GM23248 (cell line): Measurements from ENCODE around the gene ZNF407. TPM values are rescaled to one million over a fixed set of nuclear protein-coding genes. Genes with fewer than 3 reads are reported as not detected.

Source experiments
- DNase-seq: peaks from one replicate; pipeline ENCODE4 v3.0.0-alpha.2; 2015
- H2AFZ ChIP-seq: fragments of 200-600 bp; sonication (generic); 2 replicates; pipeline ENCODE4 v1.6.1; 2016; ENCODE audit warnings: antibody characterized with exemption
- H3F3A ChIP-seq: fragments of 200-600 bp; sonication (generic); 2 replicates; pipeline ENCODE4 v1.6.1; 2016; ENCODE audit warnings: mild to moderate bottlenecking, antibody characterized with exemption, mixed run types; ENCODE audit not compliant: insufficient read depth
- H3K27ac ChIP-seq: fragments of 200-600 bp; sonication (generic); 2 replicates; pipeline ENCODE4 v1.5.1; 2016; ENCODE audit warnings: mild to moderate bottlenecking
- H3K27me3 ChIP-seq: fragments of 200-600 bp; sonication (generic); replicated peaks from 2 replicates; pipeline ENCODE4 v1.6.1; 2016; ENCODE audit warnings: mild to moderate bottlenecking; ENCODE audit not compliant: insufficient read depth
- H3K36me3 ChIP-seq: fragments of 200-600 bp; sonication (generic); 2 replicates; pipeline ENCODE4 v1.6.1; 2016; ENCODE audit warnings: low read depth, mild to moderate bottlenecking
- H3K4me1 ChIP-seq: fragments of 200-600 bp; sonication (generic); 2 replicates; pipeline ENCODE4 v1.6.1; 2016; ENCODE audit warnings: mild to moderate bottlenecking; ENCODE audit not compliant: insufficient read depth
- H3K4me2 ChIP-seq: fragments of 200-600 bp; sonication (generic); one replicate; pipeline ENCODE4 v1.6.1; 2016; ENCODE audit warnings: mild to moderate bottlenecking; ENCODE audit not compliant: unreplicated experiment
- H3K4me3 ChIP-seq: fragments of 200-600 bp; sonication (generic); 2 replicates; pipeline ENCODE4 v1.5.1; 2016; ENCODE audit warnings: mild to moderate bottlenecking
- H3K79me2 ChIP-seq: fragments of 200-600 bp; sonication (generic); 2 replicates; pipeline ENCODE4 v1.6.1; 2016; ENCODE audit warnings: mild to moderate bottlenecking; ENCODE audit not compliant: insufficient read depth
- H3K9ac ChIP-seq: fragments of 200-600 bp; sonication (generic); 2 replicates; pipeline ENCODE4 v1.6.1; 2016; ENCODE audit warnings: mild to moderate bottlenecking
- H3K9me2 ChIP-seq: fragments of 200-600 bp; sonication (generic); 2 replicates; pipeline ENCODE4 v1.6.1; 2016; ENCODE audit warnings: mixed run types, mild to moderate bottlenecking, moderate library complexity; ENCODE audit not compliant: insufficient read depth
- H3K9me3 ChIP-seq: fragments of 200-600 bp; sonication (generic); one replicate; pipeline ENCODE4 v1.6.1; 2017; ENCODE audit warnings: low read depth
- H4K20me1 ChIP-seq: fragments of 200-600 bp; sonication (generic); 2 replicates; pipeline ENCODE4 v1.6.0; 2016; ENCODE audit not compliant: insufficient read depth
- EZH2 ChIP-seq: fragments of 200-600 bp; sonication (generic); IDR thresholded peaks from 2 replicates; pipeline ENCODE4 v1.6.1; 2018; ENCODE audit warnings: antibody characterized with exemption, mild to moderate bottlenecking; ENCODE audit not compliant: insufficient read depth, poor library complexity, severe bottlenecking
- EZH2phosphoT487 ChIP-seq: fragments of 200-600 bp; sonication (generic); IDR thresholded peaks from 2 replicates; pipeline ENCODE4 v1.6.1; 2018; ENCODE audit warnings: antibody characterized with exemption, moderate library complexity, mild to moderate bottlenecking, low read depth; ENCODE audit not compliant: insufficient read depth
- WGBS, 2 experiments: methylation state at CpG; one replicate each; pipeline ENCODE4 v1.1.6; 2015 to 2017; ENCODE audit warnings: low lambda C conversion rate in 2 of 2, low coverage in 1 of 2; ENCODE audit errors: missing lambda C conversion rate in 2 of 2; 5-methylcytosine and 5-hydroxymethylcytosine counted together
- in situ Hi-C: fragments of 300-500 bp; cut with MboI; formaldehyde crosslinking; loops from 2 replicates; pipeline ENCODE4 v1.15.0; 2020
- polyA plus RNA-seq: library from polyadenylated mRNA; unstranded; fragments of >200 nt; fragmentation: Nextera tagmentation; extraction: Ambion mirVana; gene quantifications from 2 replicates; pipeline ENCODE4 v1.2.1, GENCODE V29; 2016
- total RNA-seq: library from RNA; depleted of rRNA; stranded (reverse); fragments of >200 nt; shearing (Covaris generic); gene quantifications from 2 replicates; pipeline ENCODE4 v1.2.3, GENCODE V29; 2014

ZNF407 gene
- total and polyA plus RNA-seq, 2 experiments from 2014 or later, result 2.6 to 6.3 TPM

- no peaks in the 10 kb centered on the region for H3K27me3 ChIP-seq
- no peak overlapping the region for H3K4me3 ChIP-seq
- no peaks in the 10 kb centered on the region for H3K79me2 ChIP-seq
- no peaks in the 10 kb centered on the region for H3K9me3 ChIP-seq
- no peak overlapping the region for H3K9ac ChIP-seq
- no peak overlapping the region for H3K27ac ChIP-seq
- no peaks in the 10 kb centered on the region for H3K36me3 ChIP-seq
- DNase-seq, result no peak
- no peaks in the 10 kb centered on the region for H4K20me1 ChIP-seq
- in situ Hi-C loops, result no loop called here
- H3K9me2 ChIP-seq, result no peaks in the 10 kb centered on the region
- H3K4me2 ChIP-seq, result no peak overlapping the region
- TF ChIP-seq EZH2 (no peak), EZH2phosphoT487 (no peak)
- H3K4me1 ChIP-seq, result peaks cover 17% of the 10 kb centered on the region
- H3F3A ChIP-seq, result peaks cover 21% of the 10 kb centered on the region; the same call in 1 of the 2 replicates
- 86 to 87% methylated on average over 5 of the region's 5 CpGs for WGBS, 2 experiments
- H2AFZ ChIP-seq, result no peak overlapping the region
Measured at GRCh38 chr18:74774486-74774885, 176.8 kb downstream of the ZNF407 start.

- 57 to 70% methylated on average over 3 of the region's 3 CpGs for WGBS, 2 experiments
- Histone ChIP-seq H3K4me3 (no peak overlapping the region), H3F3A (peaks cover 21% of the 10 kb centered on the region; the same call in 1 of the 2 replicates), H3K9me3 (no peaks in the 10 kb centered on the region), H3K4me2 (no peak overlapping the region), H3K27ac (no peak overlapping the region), H3K4me1 (peaks cover 17% of the 10 kb centered on the region), H3K79me2 (no peaks in the 10 kb centered on the region), H3K27me3 (no peaks in the 10 kb centered on the region), H3K9ac (no peak overlapping the region), H2AFZ (no peak overlapping the region), H3K36me3 (no peaks in the 10 kb centered on the region), H3K9me2 (no peaks in the 10 kb centered on the region), H4K20me1 (no peaks in the 10 kb centered on the region)
- DNase-seq, result peak; percentile 44
- in situ Hi-C loops, result no loop called here
- TF ChIP-seq EZH2phosphoT487, result no peak
- TF ChIP-seq EZH2, result no peak
Measured at GRCh38 chr18:74775239-74775638, 177.6 kb downstream of the ZNF407 start.

GRCh38 chr18:74778191-74778847 is 180.6 kb downstream of the ZNF407 start:
- Histone ChIP-seq H3K27ac (peak overlapping the region; percentile 34; the same call in 1 of the 2 replicates), H4K20me1 (no peaks in the 10 kb centered on the region), H3K4me2 (peak overlapping the region; percentile 7), H3K4me1 (peaks cover 17% of the 10 kb centered on the region), H3K27me3 (no peaks in the 10 kb centered on the region), H3F3A (peaks cover 21% of the 10 kb centered on the region; the same call in 1 of the 2 replicates), H2AFZ (no peak overlapping the region), H3K9ac (no peak overlapping the region), H3K9me2 (no peaks in the 10 kb centered on the region), H3K36me3 (no peaks in the 10 kb centered on the region), H3K79me2 (no peaks in the 10 kb centered on the region), H3K9me3 (no peaks in the 10 kb centered on the region), H3K4me3 (no peak overlapping the region)
- in situ Hi-C loops, result no loop called here
- 85 to 93% methylated on average over 6 of the region's 6 CpGs for WGBS, 2 experiments
- peak; percentile 53 for DNase-seq
- TF ChIP-seq EZH2 (no peak), EZH2phosphoT487 (no peak)

- no peak overlapping the region for H2AFZ ChIP-seq
- H3K79me2 ChIP-seq, result no peaks in the 10 kb centered on the region
- H3K36me3 ChIP-seq, result no peaks in the 10 kb centered on the region
- H3K9me3 ChIP-seq, result no peaks in the 10 kb centered on the region
- WGBS, 2 experiments, result 96 to 99% methylated on average over 6 of the region's 6 CpGs
- H3K4me3 ChIP-seq, result no peak overlapping the region
- H3K9ac ChIP-seq, result no peak overlapping the region
- no peaks in the 10 kb centered on the region for H3F3A ChIP-seq
- no peak overlapping the region for H3K27ac ChIP-seq
- no peak for DNase-seq
- no peaks in the 10 kb centered on the region for H4K20me1 ChIP-seq
- TF ChIP-seq EZH2phosphoT487 (no peak), EZH2 (no peak)
- no peaks in the 10 kb centered on the region for H3K27me3 ChIP-seq
- H3K9me2 ChIP-seq, result no peaks in the 10 kb centered on the region; the same call in 1 of the 2 replicates
- in situ Hi-C loops, result no loop called here
- H3K4me1 ChIP-seq, result no peaks in the 10 kb centered on the region
- H3K4me2 ChIP-seq, result no peak overlapping the region
Measured at GRCh38 chr18:74784752-74785151, 187.1 kb downstream of the ZNF407 start.
